NCI-H510A treated with DMSO at 0.1 percent for 48 hours (cell line): Measurements from ENCODE around the gene PANX3.
"Not testable (repeated sequence)": the region's sequence is repeated elsewhere in the genome, so short reads cannot be mapped to it uniquely, and the experiment has no call there.

ENCODE experiments used
- DNase-seq: peaks from one replicate; lab custom pipeline; 2025; lab: John Stamatoyannopoulos, UW

Gene PANX3

GRCh38 chr11:124611064-124611463, at the start of gene PANX3:
PANX3 (plus strand) TSS chr11:124611428; CDS start chr11:124611557, 129 bp downstream.
- no peak for DNase-seq

- DNase-seq, result no peak
These were observed 41.5 kb upstream of the PANX3 start, which contains the start of gene OR8A1 for GRCh38 chr11:124569697-124570096. OR8A1 (plus strand) TSS chr11:124569997; CDS start chr11:124570120, 123 bp downstream.

- no peak for DNase-seq
These were observed 41.1 kb upstream of the PANX3 start for GRCh38 chr11:124570160-124570559.

GRCh38 chr11:124577716-124578427, 33.4 kb upstream of the PANX3 start:
- DNase-seq, result no peak

GRCh38 chr11:124578761-124579160, 32.5 kb upstream of the PANX3 start:
- DNase-seq, result no peak

GRCh38 chr11:124581817-124582216, 29.4 kb upstream of the PANX3 start:
- no peak for DNase-seq

GRCh38 chr11:124582565-124582964, 28.7 kb upstream of the PANX3 start:
- DNase-seq, result no peak

GRCh38 chr11:124583781-124584180, 27.4 kb upstream of the PANX3 start:
- no peak for DNase-seq

- no peak for DNase-seq
These were observed 26.4 kb upstream of the PANX3 start for GRCh38 chr11:124584681-124585372.

- DNase-seq, result peak; percentile 20
These were observed 24.9 kb upstream of the PANX3 start for GRCh38 chr11:124586238-124586860.

- no peak for DNase-seq
These were observed 19.8 kb upstream of the PANX3 start for GRCh38 chr11:124591430-124591829.

GRCh38 chr11:124592627-124593026, 18.6 kb upstream of the PANX3 start:
- DNase-seq, result no peak

GRCh38 chr11:124595302-124595701, 15.9 kb upstream of the PANX3 start:
- DNase-seq, result no peak

- DNase-seq, result no peak
These were observed 13.6 kb upstream of the PANX3 start for GRCh38 chr11:124597626-124598025.

GRCh38 chr11:124600621-124601320, 10.5 kb upstream of the PANX3 start:
- no peak for DNase-seq

- no peak for DNase-seq
These were observed 9.0 kb upstream of the PANX3 start for GRCh38 chr11:124602193-124602592.

- DNase-seq, result not testable (repeated sequence)
These were observed 8.5 kb upstream of the PANX3 start for GRCh38 chr11:124602723-124603122.

GRCh38 chr11:124605719-124606118, 5.5 kb upstream of the PANX3 start:
- no peak for DNase-seq

- no peak for DNase-seq
These were observed 3.1 kb upstream of the PANX3 start for GRCh38 chr11:124608147-124608546.

GRCh38 chr11:124610295-124610694, 933 bp upstream of the PANX3 start:
- DNase-seq, result no peak

- DNase-seq, result no peak
These were observed 817 bp downstream of the PANX3 start for GRCh38 chr11:124612045-124612444.

GRCh38 chr11:124612567-124613246, 1.5 kb downstream of the PANX3 start:
- no peak for DNase-seq
